ENCODE results near the gene ACIN1.

DNA sequence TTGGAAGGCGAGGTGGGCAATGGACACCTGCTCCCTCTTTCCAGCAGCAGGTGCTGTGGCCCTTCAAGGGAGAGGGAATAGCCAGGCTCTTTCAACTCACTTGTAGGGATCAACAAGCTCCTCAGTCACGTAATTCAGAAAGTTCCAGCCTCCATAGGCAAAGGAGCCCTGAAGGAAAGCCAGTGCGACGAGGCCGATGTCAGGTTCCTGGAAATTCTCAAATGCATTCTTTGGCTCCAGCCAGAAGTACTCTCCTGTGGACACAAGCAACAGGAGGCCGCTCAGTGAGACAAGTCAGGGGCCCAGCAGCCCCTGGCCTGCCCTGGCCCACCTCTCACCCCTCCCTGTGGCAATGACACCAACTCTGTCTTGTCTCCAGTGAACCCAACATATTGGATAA is 45.4 kb upstream of the ACIN1 start:
- TF ChIP-seq, protein P1, sequence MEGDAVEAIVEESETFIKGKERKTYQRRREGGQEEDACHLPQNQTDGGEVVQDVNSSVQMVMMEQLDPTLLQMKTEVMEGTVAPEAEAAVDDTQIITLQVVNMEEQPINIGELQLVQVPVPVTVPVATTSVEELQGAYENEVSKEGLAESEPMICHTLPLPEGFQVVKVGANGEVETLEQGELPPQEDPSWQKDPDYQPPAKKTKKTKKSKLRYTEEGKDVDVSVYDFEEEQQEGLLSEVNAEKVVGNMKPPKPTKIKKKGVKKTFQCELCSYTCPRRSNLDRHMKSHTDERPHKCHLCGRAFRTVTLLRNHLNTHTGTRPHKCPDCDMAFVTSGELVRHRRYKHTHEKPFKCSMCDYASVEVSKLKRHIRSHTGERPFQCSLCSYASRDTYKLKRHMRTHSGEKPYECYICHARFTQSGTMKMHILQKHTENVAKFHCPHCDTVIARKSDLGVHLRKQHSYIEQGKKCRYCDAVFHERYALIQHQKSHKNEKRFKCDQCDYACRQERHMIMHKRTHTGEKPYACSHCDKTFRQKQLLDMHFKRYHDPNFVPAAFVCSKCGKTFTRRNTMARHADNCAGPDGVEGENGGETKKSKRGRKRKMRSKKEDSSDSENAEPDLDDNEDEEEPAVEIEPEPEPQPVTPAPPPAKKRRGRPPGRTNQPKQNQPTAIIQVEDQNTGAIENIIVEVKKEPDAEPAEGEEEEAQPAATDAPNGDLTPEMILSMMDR (conservative IDR thresholded peaks at IDR 0.05 in 1 of 2, IDR thresholded peaks at IDR 0.05 in 1 of 2; ENCODE audit: extremely low read depth in 1 of 2, insufficient read depth in 1 of 2, low read depth in 1 of 2, low read length in 2 of 2), result no peak
- TF ChIP-seq EZH2 (IDR thresholded peaks at IDR 0.05; ENCODE audit: borderline replicate concordance, low read length), result no peak

All from mammary epithelial cell (primary cell).